ENCODE results near the gene SSR1. TPM values are rescaled to one million over a fixed set of nuclear protein-coding genes. Genes with fewer than 3 reads are reported as not detected.

The SSR1 gene
- total RNA-seq, 2 donors from 2014 or later, result 124 to 133 TPM

DNA sequence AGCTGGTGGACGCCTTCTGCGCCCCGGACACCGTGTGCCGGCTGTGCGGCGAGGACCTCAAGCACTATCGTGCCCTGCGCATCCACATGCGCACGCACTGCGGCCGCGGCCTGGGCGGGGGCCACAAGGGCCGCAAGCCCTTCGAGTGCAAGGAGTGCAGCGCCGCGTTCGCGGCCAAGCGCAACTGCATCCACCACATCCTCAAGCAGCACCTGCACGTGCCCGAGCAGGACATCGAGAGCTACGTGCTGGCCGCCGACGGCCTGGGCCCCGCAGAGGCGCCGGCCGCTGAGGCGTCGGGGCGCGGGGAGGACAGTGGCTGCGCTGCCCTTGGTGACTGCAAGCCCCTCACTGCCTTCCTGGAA is 82.7 kb downstream of the SSR1 start:
- intact Hi-C loops (cut with DNase I), result no loop called here
- DNase-seq (ENCODE audit: low spot score), result no peak

- intact Hi-C loops (cut with DNase I), result no loop called here
- DNase-seq (ENCODE audit: low spot score), result no peak
Measured at GRCh38 chr6:7229376-7230326, 83.3 kb downstream of the SSR1 start.

- DNase-seq (ENCODE audit: low spot score), result no peak
- intact Hi-C loops (cut with DNase I), result no loop called here
Measured at GRCh38 chr6:7228662-7229375, 84.2 kb downstream of the SSR1 start.

DNA sequence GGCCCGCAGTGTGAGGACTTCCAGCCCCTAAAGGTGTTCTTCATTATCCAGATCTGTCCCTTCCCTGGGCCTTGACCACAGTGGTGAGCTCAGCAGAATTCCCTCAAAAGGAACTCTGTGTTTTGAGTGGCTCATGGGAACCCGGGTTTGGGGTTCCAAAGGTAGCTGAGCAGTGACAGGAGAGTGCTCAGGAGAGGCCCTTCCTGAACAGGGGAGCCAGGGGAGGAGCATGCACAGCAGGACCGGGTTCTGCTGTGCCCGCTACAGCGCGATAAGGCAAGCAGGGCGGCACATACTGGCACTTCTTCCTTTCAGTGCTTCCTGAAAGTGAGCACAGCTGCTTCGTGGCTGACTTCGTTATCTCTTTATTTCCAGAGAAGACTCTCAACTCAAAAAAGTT is 88.3 kb downstream of the SSR1 start:
- DNase-seq (ENCODE audit: low spot score), result no peak
- intact Hi-C loops (cut with DNase I), result no loop called here

- intact Hi-C loops (cut with DNase I), result no loop called here
- no peak for DNase-seq (ENCODE audit: low spot score)
Measured at GRCh38 chr6:7222197-7222596, 90.8 kb downstream of the SSR1 start.

- intact Hi-C loops (cut with DNase I), result no loop called here
- no peak for DNase-seq (ENCODE audit: low spot score)
Measured at GRCh38 chr6:7219310-7219709, 93.7 kb downstream of the SSR1 start.

DNA sequence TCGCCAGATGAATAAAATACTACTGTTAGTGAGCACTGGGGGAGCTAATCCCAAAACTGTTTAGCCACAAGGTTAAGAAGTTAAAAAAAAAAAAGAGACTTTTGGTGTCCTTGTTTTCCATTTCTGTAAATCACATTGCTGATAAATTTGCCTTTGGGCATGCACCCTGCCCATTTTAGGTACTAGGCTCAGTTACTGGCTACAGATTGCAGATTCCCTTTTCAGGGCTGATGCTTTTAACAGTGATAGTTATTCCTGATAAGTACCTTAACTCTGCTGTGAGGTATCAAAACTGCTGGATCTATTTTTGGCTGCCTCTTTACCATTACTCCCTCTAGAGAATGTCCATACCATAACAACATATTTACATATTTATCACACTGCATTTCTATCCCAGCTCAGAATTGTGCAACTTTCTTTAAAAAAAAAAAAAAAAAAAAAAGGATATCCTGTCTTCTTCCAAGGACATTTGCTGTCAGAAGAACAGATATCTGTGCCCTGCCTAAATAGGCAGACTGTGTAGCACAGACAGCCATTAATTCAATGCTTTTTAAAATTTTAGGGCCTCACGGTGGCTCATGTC is 94.5 kb downstream of the SSR1 start:
- DNase-seq (ENCODE audit: low spot score), result no peak
- intact Hi-C loops (cut with DNase I), result no loop called here

Other genes starting within 250 kb of the SSR1 start
- gene RREB1, start 205.2 kb downstream of the SSR1 start, total RNA-seq, result 10 to 100 TPM; 28.8 to 31.8 TPM
- not detected for gene CAGE1, start 76.5 kb upstream of the SSR1 start, total RNA-seq
- gene RIOK1, start 76.6 kb upstream of the SSR1 start, total RNA-seq, result 10 to 100 TPM; 18.9 to 20.7 TPM
- gene DSP, start 228.5 kb upstream of the SSR1 start, total RNA-seq, result 1 to 10 TPM; 3.0 to 3.4 TPM

Measured in posterior vena cava (tissue), 2 donors.